GM21528 (cell line): ENCODE measurements around the gene FN3K.

Experiments used
- ATAC-seq: cut with Tn5 transposase; IDR thresholded peaks from one replicate; pipeline ENCODE4 v1.9.1; 2021; ENCODE audit warnings: mild to moderate bottlenecking, moderate library complexity; ENCODE audit not compliant: unreplicated experiment, low FRiP score

Gene FN3K

DNA sequence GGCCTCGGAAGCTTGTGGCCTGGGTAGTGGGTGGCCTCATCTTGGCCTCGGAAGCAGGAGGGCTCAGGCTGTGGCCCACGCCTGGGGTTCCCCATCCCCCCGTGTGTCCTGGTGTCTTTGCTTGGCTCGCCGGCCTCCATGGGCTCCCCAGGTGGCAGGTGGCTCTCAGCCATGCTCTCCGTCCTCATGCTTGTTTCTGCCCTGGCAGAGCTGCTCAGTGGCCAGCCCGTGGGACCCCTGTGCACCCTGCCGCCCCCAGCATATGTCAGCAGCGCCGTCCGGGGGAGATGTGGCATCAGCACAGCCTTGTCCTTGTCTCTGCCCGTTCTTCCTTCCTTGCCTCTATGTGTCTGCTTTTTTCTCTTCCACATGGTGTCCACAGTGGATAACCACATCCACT is 55.0 kb downstream of the FN3K start:
- no peak for ATAC-seq

DNA sequence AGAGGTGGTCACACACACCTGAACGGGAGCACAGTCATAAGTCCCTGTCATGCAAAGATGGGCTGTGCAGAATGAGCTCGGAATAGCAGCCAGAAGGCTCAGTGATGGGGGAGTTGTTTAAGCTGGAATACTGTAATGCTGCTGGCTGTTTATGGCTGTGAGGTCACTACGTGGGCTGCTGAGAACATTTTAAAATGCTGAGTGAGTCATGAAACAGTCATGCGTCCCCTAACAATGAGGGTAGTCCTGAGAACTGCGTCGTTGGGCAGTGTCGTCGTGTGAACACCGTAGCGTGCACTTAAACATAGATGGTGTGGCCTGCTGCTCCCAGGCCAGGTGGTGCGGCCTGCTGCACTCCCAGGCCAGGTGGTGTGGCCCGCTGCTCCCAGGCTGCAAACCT is 56.1 kb downstream of the FN3K start:
- no peak for ATAC-seq

DNA sequence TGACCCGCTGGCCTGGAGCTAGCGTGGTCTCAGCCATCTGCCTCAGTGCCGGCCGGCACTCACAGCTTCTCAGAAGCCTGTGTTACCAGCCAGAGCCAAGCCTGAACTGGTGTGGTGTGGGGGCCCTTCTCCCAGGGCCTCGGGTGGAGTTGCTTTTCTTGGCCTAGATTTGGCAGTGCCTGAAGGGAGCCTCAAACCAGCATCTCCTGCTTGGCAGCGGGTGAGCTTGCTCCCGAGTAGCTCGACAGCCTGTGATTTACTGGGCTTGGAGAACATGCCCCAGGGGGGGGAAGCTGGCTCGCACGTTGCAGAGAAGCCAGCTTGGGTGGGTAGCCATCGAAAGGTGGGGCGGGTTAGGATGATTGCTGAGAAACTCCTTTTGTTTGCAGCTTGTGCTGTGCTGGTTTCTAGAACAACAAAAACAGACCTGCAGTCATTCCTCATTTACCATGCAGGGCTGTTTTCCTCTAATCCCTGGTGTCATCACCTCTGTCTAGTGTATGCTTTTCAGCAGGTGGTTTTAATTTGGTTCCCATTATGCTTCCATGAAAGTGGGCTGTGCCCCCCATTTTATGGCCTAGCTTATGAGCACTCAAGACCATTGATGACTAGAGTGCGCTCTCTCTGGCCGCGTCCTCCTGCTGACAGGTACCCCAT is 58.7 kb downstream of the FN3K start:
- ATAC-seq: no peak

DNA sequence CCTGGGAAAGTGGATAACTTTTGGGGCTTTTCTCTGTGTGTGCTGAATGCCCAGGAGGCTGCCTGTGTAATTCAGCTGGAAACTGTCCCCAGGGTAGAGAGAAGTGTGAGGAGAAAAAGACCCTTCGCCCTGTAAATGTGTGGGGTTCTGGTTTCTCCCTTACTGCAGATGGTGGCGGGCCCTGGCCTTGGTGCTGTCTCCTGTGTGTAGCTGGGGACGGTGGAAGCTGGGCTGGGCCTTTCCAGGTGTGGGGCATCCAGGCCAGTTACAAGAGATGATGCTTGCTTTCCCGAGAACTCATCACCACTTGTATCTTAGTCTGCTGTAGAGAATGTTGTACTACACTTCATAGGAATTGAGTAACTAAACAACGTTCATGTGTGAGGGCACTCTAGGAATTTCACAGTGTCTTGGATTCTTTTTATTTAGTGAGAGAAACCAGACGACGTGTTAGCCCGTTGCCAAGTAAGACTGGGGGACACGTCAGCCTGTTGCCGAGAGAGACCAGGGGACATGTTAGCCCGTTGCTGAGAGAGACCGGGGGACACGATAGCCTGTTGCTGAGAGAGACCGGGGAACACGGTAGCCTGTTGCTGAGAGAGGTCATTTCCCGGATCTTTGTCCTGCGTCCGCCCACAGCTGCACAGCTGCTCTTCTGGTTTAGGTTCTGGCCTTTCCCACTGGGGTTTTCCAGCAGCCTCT is 59.5 kb downstream of the FN3K start:
- no peak for ATAC-seq

DNA sequence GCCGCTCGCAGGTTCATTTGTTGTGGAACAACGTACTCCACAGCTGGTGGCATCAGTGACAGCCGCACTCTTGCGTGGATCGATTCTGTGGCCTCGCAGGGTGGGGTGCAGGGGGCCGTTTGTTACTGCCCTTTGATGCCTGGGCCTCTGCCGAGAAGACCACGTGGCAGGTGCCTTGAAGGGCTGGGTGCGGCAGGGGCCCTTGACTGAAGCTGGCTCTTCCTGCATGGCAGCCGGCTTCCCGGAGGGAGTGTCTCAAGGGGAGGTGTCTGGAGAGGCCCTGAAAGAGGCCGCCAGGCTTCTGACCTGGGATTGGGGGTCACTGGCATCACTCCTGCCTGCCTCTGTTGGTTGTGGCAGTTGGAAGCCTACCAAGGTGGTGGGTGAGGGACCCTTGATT is 60.2 kb downstream of the FN3K start:
- ATAC-seq: no peak

- no peak for ATAC-seq
Measured at GRCh38 chr17:82797061-82797460, 61.6 kb downstream of the FN3K start.

DNA sequence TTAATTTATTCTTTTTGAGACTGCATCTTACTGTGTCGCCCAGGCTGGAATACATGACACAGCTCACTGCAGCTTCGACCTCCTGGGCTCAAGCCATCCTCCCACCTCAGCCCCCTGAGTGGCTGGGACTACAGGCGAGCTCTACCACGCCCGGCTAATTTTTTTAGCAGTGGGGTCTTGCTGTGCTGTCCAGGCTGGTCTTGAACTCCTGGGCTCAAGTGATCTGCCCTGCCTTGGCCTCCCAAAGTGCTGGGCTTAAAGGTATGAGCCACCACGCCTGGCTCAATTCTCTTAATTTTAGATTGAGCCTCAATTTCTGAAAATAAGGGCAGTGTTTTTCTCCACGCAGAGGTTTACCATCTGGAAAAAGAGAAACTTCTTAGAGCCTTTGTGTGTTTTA is 63.3 kb downstream of the FN3K start:
- no peak for ATAC-seq

GRCh38 chr17:82799591-82799990 is 64.2 kb downstream of the FN3K start:
- no peak for ATAC-seq
